Activated T-cell treated with anti-CD3 and anti-CD28 coated beads for 1 hour (primary cell): ENCODE data around the gene IPO13.
A peak's percentile ranks its signal among the peaks of the same experiment; 100 is the strongest.

Experiments
- DNase-seq: peaks from one replicate; pipeline ENCODE4 v3.0.0-alpha.2; 2020; ENCODE audit warnings: low read depth

The IPO13 gene

DNA sequence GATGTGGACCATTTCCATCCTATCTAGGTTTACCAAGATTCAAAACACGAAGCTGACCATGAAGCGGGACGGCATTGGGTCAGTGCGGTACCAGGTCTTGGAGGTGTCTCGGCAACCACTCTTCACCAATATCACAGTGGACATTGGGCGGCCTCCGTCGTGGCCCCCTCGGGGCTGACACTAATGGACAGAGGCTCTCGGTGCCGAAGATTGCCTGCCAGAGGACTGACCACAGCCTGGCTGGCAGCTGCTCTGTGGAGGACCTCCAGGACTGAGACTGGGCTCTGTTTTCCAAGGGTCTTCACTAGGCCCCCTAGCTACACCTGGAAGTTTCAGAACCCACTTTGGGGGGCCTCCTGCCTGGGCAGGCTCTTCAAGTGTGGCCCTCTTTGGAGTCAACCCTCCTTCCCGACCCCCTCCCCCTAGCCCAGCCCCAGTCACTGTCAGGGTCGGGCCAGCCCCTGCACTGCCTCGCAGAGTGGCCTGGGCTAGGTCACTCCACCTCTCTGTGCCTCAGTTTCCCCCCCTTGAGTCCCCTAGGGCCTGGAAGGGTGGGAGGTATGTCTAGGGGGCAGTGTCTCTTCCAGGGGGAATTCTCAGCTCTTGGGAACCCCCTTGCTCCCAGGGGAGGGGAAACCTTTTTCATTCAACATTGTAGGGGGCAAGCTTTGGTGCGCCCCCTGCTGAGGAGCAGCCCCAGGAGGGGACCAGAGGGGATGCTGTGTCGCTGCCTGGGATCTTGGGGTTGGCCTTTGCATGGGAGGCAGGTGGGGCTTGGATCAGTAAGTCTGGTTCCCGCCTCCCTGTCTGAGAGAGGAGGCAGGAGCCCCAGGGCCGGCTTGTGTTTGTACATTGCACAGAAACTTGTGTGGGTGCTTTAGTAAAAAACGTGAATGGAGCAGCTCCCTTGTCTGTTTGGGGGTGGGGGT, 43.8 kb downstream of the IPO13 start:
- no peak for DNase-seq

DNA sequence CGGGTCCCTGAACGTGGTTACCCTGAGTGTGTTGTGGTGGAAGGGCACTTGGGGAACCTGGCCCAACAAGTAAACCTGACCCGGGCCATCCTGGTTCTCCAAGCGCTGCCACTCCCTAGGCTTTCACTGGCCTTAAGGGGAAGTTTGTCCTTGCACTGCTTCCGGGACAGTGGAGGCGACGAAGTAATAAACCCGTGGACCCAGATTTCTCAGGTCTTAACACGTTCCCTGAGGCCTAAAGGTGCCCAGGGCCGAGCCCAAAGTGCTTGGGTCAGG, 44.4 kb downstream of the IPO13 start:
- no peak for DNase-seq

DNA sequence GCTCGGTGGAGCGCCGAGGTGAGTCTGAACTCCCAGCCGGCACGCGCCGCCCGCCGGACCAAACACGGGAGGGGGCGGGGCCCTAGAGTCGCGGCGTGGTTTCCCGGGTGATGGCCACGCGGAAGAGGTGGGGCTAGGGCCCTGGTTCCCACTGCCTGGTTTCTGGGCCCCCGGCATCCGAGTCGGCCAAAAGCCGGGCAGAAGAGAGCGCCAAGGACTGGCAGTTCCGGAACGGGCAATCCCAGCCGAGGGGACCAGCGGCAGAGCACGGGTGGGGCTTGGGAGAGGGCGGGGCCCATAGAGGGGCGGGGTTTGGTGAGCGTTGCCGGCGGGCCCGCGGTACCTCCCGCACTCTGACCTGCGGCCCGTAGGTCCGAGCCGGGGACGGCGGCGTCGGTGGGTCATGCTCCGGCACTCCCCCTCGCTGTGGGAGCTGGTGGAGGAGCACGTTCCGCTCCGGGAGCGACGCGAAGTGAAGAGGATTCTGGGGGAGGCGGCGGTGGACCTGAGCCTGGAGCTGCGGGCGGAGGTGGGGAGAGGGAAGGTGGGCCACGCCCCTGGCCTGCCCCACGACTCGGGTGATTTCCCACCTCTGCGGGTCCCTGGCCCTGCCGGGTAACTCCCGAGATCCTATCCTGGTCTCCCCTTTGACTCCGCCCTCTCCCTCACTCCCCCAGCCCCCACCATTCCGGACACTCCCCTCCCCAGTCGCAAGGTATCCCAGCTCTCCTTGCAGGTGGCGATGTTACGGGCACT, 44.9 kb downstream of the IPO13 start, which contains the start of gene CCDC24:
CCDC24 (plus strand) TSS at position 124 of the 756 bp plus-strand sequence; CDS start at position 404, 280 bp downstream.
- peak; percentile 65 for DNase-seq

DNA sequence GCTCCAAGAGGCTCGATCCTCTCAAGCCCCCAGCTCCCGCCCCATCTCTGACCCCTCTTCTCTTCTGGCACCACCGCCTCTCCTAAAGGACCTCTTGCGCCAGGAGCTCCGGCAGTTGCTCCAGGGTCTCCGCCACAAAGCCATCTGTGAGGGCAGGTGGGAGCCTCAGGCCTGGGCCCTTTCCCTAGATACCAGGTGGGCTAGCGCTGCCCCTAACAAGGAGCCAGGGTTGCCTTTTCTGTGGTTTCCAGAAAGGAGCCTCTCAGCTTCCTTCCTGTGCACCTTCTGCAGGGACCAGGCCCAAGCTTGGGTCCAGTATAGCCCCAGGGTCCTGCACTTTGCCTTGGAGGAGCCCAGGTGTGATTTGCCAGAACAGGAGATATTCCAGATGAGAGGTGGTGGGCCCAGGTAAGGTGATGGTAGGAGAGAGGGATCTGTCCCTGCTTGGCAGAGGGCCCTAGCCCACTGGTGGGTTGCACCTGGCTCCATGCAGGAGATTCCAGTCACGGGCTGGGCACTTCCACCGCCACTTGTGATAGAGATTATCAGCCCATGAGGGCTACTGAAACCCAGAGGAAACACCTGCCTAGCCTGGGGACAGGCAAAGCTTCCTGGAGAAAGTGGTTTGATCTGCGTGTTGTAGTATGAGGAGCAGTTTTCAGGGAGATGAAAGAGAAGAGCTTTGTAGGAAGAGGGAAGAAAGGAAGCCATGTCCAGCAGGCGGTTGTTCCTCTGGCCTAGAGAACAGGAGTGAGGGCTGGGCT, 45.7 kb downstream of the IPO13 start:
- no peak for DNase-seq

DNA sequence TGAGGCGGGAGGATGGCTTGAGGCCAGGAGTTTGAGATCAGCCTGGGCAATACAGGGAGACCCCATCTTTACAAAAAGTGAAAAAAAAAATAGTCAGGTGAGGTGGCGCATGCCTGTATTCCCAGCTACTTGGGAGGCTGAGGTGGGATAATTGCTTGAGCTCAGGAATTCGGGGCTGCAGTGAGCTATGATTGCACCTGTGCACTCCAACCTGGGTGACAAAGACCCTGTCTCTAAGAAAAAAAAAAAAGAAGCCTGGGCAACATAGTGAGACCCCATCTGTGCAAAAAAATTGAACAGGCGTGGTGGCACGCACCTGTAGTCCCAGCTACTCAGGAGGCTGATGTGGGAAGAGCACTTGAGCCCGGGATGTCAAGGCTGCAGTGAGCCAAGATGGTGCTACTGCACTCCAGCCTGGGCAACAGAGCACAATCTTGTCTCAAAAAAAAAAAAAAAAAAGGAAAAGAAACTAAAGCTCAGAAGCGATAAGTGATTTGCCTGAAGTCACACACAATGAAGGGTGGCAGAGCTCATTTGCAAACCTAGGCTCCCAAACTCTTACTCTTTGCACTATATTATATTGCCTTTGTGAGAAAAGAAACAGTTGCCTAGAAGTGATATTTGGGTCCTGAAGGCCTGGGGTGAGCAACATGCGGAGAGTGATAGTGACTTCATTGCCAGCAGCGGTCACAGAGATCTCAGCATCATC, 46.6 kb downstream of the IPO13 start:
- no peak for DNase-seq

DNA sequence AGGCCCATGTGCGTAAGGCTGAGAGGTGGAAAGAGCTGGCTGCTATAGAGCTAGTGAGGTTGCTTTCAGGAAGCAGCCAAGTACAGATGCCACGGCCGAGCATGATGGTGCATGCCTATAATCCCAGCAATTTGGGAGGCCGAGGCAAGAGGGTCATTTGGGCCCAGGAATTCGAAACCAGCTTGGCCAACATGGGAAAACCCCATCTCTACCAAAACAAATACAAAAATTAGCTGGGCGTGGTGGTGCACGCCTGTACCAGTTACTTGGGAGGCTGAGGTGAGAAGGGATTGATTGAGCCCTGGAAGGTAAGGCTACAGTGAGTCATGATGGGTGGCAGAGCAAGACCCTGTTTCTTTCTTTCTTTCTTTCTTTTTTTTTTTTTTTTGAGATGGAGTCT, 47.3 kb downstream of the IPO13 start:
- no peak for DNase-seq

DNA sequence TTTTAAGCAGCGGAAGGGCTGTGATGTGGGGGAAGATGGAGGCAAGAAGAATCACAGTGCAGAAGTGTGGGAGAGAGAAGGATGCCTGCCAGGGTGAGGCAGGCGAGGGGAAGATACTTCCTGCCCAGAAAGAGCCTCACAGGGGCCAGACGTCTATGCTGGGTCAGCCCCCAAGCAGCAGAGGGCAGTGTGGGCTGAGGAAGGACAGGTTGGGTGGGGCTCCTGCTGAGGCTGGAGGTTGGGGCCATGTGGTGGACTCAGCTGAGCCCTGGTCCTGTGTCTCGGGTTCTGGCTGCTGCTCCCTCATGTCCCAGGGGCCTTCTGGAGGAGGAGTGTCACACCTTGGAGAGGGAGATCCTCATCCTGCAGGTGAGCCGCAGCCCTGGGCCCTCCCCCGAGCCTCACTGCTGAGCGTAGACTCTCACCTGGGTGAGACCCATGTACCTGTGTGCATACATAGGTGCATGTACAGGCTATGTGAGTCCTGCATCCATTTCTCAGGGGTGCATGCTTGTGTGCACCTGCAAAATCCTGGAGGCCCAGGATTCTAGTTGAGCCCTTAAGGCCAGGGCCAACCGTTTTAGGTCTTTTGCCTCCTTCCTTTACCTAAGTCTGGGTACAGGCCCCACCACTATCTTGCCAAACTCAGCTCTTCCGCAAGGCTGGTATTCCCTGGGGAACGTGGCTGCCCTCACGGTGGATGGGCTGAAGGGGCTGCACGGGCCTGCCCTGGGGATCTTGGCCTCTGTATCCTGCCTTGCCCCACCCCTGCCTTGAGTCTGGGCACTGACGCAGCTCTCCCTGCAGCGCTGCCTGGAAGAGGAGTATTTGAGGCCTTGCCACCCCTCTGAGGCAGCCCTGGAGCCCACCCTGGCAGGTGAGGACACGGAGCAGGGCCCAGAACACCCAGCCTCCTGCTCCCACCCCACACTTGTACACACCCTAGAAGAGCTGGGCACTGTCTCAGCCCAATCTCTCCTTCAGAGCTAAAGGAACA, 48.3 kb downstream of the IPO13 start:
- DNase-seq: no peak

DNA sequence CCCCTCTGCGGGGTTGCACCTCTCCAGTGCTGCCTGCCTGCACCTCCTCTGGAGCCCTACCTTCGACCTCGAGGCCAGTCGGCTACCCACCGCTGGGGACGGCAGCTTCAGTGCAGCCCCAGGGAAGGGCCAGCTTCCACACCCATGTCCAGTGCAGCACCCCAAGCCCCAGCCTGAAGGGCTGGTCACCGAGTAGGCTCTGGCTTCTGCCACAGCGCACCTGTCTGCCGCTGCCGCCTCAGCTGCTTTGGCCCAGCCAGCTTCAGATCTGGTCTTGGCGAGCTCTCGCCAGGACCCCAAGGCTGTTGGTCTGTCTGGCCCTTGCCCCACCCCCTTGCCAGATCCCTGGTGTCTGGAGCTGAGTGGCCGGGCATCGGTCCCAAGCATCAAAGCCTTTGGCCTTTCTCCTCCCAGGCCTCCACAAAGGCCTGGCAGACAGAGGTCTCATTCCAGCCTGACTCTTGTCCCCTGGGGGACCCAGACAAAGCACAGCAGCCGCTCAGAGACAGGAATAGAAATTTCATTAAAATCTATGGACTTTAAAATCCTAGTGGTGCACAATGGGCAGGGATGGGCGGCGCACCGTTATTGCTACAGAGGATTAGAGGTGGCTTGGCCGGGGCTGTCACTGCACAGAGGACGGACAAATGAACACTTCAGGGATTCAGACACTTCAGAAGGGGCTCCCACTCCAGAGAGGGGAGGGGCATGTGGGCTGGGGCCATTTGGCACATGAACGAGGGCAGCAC, 49.4 kb downstream of the IPO13 start:
- no peak for DNase-seq

DNA sequence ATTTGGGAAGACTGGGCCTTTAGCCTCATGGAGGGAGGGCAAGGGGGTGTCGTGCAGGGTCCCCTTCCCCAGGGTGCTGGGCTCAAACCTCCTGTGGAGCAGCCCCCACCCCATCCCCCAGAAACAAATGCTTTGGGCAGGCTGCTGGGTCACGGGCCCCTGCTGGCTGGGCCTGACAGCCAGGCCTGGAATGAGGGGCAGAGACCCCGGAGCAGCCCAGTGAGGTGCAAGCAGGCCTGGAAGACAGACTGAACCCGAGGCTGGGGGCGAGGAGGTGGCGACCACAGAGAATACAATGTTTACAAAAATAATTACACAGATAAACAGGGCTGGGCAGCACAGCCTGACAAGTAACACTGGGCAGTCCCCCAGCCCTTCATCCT, 50.0 kb downstream of the IPO13 start:
- no peak for DNase-seq

DNA sequence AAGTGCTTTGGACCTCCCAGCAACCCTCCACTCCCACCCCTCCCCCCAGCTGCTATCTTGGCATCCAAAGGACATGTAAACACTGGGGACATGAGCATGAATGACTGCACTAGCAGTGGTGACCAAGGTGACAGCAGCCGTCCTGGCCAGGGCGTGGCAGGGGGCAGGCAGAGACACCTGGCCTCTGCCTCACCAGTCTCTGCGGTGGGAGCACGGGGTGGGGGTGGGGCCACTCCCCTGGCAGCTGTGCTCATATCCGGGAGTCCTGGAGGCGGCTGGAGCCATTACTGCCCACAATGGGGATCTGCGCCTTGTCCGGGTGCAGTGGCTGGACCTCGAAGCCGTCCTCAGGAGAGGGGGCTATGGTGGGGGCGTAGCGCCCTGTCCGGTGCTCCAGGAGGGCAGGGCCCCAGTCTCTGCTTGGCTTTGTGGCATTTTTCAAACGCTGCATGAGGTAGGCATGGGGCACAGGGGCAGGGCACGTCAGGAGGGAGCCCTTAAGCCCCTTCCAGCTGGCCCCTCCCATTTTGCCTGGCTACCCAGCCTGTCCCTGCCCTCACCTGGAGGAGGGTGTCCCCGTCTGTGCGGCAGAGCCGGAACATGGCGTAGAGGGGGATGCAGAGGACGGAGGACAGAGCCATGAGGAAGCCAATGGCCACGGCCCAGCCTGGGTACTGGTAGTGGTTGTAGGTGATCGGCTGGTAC, 50.7 kb downstream of the IPO13 start:
- DNase-seq: no peak

DNA sequence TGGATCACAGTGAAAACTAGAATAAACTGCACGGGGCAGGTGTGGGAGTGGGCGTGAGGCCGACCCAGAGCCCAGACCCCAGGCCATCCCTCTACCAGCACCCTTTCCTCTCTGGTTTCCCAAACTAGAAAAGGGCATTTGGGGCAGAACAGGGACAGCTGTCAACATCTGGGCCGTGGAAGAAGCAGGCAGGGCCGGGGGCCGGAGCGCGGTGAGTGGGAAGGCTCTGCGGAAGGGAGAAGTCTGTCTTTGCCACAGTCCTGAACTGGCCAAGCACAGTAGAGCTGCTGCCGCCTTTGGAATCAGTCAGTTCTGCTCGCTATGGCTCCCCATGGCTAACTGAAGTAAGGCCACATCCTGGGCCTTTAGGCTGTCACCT, 51.2 kb downstream of the IPO13 start:
- DNase-seq: no peak

DNA sequence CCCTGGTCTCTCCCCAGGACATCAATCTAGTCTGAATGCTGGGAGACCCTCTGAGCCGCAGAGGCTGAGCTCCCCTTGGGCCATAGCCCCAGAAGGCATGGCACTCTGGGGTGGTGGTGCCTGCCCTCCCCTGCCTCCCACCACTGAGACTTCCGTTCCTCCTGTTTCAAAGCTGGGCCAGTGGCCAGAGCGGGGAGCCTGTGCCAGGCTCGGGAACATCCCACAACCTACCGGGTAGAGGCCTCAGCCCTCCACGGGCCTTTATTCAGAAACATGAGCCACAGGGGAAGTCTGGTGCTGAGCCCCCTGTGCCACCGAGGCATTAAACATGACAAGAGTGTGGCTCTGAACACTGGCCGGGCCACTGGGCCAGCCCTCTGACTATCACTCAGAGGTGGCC, 52.7 kb downstream of the IPO13 start:
- DNase-seq: no peak

DNA sequence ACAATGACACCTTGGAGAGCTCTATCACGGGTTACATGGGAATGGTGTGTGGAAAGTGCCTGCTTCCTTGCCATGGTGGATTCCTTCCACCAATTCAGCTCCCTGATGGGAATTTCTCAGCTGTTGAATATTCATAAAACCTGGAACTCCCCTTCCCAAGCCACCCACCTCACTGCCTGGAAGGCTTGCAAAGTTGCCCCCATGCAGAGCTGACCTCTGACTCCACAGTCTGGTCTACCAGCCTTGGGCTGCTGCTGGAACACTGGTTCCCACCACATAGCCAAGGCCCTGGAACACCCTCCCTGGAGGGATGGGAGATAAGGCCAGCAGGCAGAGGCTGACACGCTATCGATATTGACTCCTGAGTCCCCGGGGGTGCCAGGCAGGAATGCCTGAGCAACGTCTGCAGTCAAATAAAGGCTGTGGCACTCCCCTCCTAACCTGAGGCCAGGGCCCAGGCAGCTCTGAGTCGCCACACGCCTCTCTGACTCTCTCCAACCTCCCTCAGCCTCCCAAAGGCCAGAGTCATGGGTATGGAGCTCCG, 53.4 kb downstream of the IPO13 start:
- no peak for DNase-seq

DNA sequence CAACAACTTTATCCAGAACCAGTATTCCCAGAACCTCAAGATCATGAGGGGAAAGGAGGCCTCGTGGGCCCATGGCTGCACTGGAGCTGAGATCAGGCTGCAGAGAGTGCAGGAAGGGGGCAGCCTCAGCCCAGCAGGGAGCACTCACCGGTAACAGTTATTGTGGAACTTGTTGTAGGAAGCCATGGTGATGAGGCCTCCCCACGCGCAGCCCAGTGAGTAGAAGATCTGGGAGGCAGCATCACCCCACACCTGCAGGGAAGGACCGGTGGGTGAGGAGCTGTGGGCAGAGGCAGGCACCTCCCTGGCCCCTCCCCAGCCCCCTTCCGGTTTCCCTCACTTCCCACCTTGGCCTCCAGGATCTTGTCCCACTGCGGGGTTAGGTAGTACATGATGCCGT, 55.4 kb downstream of the IPO13 start:
- no peak for DNase-seq

DNA sequence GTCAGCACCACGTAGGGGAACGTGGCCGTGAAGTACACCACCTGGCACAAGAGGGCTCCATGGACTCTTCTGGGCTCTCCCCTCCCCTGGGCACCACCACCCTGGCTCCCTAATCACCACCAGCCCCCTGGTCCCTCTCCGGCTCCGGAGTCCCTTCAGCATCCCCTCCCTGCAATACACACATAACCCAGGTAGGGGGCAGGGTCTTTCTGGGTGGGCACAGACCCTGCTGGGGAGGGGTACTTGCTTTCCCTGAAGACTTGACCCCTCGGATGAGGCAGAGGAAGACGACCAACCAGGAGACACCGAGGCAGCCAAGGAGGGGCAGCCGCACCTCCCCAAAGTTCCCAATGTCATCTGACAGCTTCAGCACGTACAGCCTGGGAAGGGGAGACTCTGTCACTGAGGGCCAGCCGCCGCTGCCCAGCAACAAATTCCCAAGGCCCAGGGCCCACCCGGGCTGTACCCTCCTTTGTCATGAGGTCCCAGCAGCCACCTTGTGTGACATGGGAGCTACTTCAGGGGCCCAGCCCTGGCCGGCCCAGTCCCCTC, 55.9 kb downstream of the IPO13 start:
- DNase-seq: no peak

DNA sequence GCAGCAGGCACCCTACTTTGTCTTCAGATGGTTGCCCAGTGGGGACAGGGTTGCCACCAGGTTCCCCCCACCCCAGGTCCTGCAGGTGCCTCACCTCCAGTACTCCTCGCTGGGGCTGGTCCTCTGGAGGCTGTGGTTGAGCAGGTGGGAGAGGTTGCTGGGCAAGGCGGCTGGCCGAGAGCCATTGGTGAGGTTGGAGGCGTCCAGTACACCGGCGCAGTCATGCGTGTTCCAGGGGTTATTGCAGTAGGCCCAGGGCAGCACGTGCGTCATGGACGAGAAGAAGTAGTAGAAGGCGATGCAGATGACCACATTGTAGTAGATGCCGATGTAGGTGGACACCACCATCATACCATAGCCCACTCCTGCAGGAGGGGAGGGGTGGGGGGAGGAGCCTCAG, 61.5 kb downstream of the IPO13 start:
- no peak for DNase-seq

DNA sequence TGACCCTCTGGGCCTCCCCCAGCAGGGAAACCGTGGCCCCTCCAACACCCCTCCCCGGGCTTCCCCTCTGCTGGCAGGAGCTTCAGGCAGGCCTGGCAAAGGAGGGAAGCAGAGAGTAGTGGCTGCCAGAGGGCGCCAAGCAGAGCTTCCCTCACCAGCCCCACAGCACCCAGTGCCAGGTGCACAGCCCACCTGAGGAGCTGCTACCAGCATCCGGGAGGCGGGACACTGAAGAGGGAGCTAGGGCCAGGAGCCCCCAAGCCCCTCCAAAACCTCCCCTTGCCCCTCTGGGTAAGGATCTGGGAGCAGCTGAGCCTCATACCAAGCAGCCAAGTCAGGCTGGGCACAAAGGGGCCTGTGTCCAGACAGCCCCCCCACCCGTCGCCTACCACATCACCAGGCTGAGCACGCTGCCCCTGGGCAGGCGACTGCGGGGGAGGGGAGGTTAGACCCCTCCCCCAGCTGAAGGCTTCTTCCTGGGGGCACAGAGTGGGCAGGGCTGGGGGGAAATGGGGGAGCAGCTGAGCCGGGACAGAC, 64.3 kb downstream of the IPO13 start:
- DNase-seq: no peak

DNA sequence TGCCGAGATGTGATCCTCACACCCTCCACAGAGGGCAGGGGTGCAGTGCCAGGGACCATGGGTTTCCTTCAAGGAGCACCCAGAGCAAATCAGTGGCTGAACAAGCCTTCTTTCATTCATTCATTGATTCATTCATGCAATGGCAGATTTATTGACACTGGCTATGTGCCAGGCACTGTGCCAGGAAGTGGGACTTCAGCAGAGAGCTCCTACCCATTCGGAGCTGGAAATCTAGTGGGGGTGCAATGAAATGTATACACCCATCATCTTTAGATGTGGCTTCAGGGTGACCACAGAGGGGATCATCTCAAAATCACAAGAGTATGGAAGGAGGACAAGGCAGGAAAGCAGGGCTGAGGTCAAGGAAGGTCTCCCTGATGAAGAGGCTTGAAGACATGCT, 65.7 kb downstream of the IPO13 start:
- DNase-seq: no peak
